ENCODE results near the gene TLN1.

The TLN1 gene

DNA sequence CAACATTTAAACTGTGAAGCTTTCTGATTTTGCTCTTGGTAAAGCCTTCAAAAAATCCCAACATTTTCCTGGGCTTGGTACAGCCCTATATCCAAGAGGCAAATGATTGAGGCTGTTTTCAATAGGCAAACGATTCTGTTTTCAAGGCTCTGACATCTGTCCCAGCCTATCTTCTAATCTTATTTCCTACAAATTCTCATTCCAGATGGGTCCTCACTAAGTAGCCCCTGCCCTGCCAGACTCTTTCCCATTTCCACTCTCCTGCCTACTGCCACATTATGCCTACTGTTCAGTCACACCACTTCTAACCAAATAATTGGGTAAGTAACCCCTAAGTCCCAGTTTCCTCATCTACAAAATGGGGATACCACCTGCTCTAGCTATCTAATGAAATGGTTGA is 13.6 kb upstream of the TLN1 start:
- Histone ChIP-seq H3K36me3 (ENCODE audit: low read depth) (peaks cover 68% of the 10 kb centered on the region), H3K4me3 (ENCODE audit: severe bottlenecking) (no peak overlapping the region), H3K9me3 (ENCODE audit: severe bottlenecking) (no peaks in the 10 kb centered on the region), H3K27me3 (ENCODE audit: insufficient read depth, poor library complexity, severe bottlenecking) (no peaks in the 10 kb centered on the region), H3K27ac (ENCODE audit: poor library complexity, severe bottlenecking) (no peak overlapping the region), H3K4me1 (ENCODE audit: insufficient read depth, poor library complexity, severe bottlenecking) (peaks cover 7% of the 10 kb centered on the region)
- ATAC-seq (ENCODE audit: low read depth): no peak
- TF ChIP-seq, protein P1, sequence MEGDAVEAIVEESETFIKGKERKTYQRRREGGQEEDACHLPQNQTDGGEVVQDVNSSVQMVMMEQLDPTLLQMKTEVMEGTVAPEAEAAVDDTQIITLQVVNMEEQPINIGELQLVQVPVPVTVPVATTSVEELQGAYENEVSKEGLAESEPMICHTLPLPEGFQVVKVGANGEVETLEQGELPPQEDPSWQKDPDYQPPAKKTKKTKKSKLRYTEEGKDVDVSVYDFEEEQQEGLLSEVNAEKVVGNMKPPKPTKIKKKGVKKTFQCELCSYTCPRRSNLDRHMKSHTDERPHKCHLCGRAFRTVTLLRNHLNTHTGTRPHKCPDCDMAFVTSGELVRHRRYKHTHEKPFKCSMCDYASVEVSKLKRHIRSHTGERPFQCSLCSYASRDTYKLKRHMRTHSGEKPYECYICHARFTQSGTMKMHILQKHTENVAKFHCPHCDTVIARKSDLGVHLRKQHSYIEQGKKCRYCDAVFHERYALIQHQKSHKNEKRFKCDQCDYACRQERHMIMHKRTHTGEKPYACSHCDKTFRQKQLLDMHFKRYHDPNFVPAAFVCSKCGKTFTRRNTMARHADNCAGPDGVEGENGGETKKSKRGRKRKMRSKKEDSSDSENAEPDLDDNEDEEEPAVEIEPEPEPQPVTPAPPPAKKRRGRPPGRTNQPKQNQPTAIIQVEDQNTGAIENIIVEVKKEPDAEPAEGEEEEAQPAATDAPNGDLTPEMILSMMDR (IDR thresholded peaks at IDR 0.05; ENCODE audit: poor library complexity, severe bottlenecking): no peak
- no peak for DNase-seq (ENCODE audit: low spot score)

DNA sequence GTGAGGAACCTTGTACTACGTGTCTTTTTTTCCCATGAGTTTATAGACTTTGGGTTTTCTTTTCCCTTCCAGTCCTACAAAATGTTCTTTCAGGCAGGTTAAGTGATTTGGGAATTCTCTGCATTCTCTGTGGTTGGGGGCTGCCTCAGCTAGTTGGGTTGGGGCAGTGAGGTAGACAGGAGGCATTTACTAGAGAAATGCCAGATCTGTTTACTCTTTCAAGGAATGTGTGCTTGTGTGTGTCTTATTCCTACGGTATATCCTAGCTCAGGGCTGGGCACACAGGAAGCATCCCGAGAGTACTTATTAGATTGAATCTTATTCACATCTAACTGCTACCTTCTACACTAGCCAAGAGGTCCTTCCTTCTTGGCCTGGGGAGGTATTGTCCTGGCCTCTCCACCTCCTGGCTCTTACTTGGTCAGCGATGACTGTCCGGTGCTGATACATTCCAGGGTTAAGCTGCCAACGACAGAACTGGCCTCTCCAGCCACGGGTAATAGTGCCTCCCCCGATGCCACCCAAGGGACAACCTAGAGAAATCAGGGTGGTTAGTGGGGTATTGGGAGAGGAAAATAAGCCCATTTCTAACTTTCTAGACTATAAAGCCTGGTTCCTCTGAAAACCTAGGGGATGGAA is 12.0 kb upstream of the TLN1 start:
- Histone ChIP-seq H3K27me3 (ENCODE audit: insufficient read depth, poor library complexity, severe bottlenecking) (no peaks in the 10 kb centered on the region), H3K9me3 (ENCODE audit: severe bottlenecking) (no peaks in the 10 kb centered on the region), H3K4me3 (ENCODE audit: severe bottlenecking) (no peak overlapping the region), H3K4me1 (ENCODE audit: insufficient read depth, poor library complexity, severe bottlenecking) (peaks cover 7% of the 10 kb centered on the region), H3K27ac (ENCODE audit: poor library complexity, severe bottlenecking) (no peak overlapping the region), H3K36me3 (ENCODE audit: low read depth) (peaks cover 80% of the 10 kb centered on the region)
- DNase-seq (ENCODE audit: low spot score) (no peak), ATAC-seq (ENCODE audit: low read depth) (no peak)
- TF ChIP-seq, protein P1 (IDR thresholded peaks at IDR 0.05; ENCODE audit: poor library complexity, severe bottlenecking): no peak

DNA sequence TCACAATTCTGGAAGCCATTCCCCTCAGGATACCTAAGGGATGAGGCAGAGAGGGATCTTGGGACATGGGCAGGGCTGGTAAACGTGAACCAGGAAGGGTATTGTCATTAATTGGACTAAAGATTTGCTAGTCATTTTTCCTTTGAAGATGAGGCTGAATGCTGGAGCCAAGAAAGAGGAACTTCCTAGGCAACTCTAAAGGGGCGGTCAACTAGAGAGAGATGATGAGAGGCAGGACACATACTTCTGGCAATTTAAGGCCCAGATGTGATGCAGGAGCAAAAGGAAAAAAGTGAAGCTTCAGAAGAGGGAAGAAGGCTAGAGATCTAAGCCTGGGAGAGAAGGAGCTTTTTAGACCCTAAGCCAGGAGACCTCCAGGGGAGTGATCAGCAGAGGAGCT is 11.5 kb upstream of the TLN1 start:
- DNase-seq (ENCODE audit: low spot score): no peak
- ATAC-seq (ENCODE audit: low read depth): no peak
- H3K27ac ChIP-seq (ENCODE audit: poor library complexity, severe bottlenecking): no peak overlapping the region

DNA sequence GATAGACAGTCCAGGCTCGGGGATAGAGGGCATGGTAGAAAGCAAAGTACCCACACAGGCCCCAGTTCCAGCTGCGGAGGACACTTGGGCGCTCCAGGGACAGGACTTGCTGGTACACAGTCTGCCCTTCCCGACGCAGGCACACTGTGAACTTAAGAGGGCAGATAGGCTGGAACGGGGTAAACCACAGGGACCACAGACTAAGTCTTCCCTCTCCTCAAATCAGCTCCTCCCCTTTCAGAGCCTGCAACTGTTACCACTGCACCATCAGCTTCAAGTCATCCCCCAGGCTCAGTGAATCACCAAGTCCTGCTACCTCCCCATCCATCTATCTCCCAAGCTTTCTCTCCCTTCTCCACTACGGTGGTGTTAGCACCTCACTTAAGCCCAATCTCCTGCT is 9.7 kb upstream of the TLN1 start:
- H3K36me3 ChIP-seq (ENCODE audit: low read depth): peaks cover 96% of the 10 kb centered on the region
- TF ChIP-seq, protein P1 (IDR thresholded peaks at IDR 0.05; ENCODE audit: poor library complexity, severe bottlenecking): no peak
- no peak for DNase-seq (ENCODE audit: low spot score)
- H3K9me3 ChIP-seq (ENCODE audit: severe bottlenecking): no peaks in the 10 kb centered on the region
- no peaks in the 10 kb centered on the region for H3K27me3 ChIP-seq (ENCODE audit: insufficient read depth, poor library complexity, severe bottlenecking)
- H3K4me3 ChIP-seq (ENCODE audit: severe bottlenecking): no peak overlapping the region
- H3K4me1 ChIP-seq (ENCODE audit: insufficient read depth, poor library complexity, severe bottlenecking): peaks cover 7% of the 10 kb centered on the region
- no peak overlapping the region for H3K27ac ChIP-seq (ENCODE audit: poor library complexity, severe bottlenecking)
- no peak for ATAC-seq (ENCODE audit: low read depth)

More for the DNA sequence above, 11.5 kb upstream of the TLN1 start:
- peaks cover 85% of the 10 kb centered on the region for H3K36me3 ChIP-seq (ENCODE audit: low read depth)
- no peak overlapping the region for H3K4me3 ChIP-seq (ENCODE audit: severe bottlenecking)
- H3K27me3 ChIP-seq (ENCODE audit: insufficient read depth, poor library complexity, severe bottlenecking): no peaks in the 10 kb centered on the region
- H3K4me1 ChIP-seq (ENCODE audit: insufficient read depth, poor library complexity, severe bottlenecking): peaks cover 7% of the 10 kb centered on the region
- no peaks in the 10 kb centered on the region for H3K9me3 ChIP-seq (ENCODE audit: severe bottlenecking)
- TF ChIP-seq, protein P1 (IDR thresholded peaks at IDR 0.05; ENCODE audit: poor library complexity, severe bottlenecking): no peak

DNA sequence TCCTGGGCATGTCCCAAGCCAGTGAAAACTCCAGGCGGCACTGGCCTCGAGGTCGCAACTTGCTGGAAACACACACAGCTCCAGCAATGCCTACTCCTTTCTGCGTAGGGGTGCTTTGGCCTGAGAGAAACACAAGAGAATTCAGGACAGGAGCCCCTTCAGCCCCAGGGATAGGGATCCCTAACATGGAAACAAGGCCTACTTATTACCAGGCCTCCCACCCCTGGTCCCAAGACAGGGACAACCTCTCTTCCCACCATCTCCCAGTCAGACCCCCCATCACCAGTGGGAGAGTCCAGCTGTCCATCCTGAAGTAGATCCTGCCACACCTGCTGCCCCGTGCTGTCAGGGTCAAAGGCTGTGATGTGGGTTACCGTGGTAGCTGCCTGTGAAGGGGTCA is 8.2 kb upstream of the TLN1 start:
- ATAC-seq (ENCODE audit: low read depth) (no peak), DNase-seq (ENCODE audit: low spot score) (no peak)
- Histone ChIP-seq H3K4me3 (ENCODE audit: severe bottlenecking) (no peak overlapping the region), H3K4me1 (ENCODE audit: insufficient read depth, poor library complexity, severe bottlenecking) (no peaks in the 10 kb centered on the region), H3K36me3 (ENCODE audit: low read depth) (peaks cover 96% of the 10 kb centered on the region), H3K27me3 (ENCODE audit: insufficient read depth, poor library complexity, severe bottlenecking) (no peaks in the 10 kb centered on the region), H3K27ac (ENCODE audit: poor library complexity, severe bottlenecking) (no peak overlapping the region), H3K9me3 (ENCODE audit: severe bottlenecking) (no peaks in the 10 kb centered on the region)
- TF ChIP-seq, protein P1 (IDR thresholded peaks at IDR 0.05; ENCODE audit: poor library complexity, severe bottlenecking): no peak

All from RWPE2 (cell line).